HTERT RPE-1 (cell line): Measurements from ENCODE around the gene GASK1A.
"Not testable (repeated sequence)": the region's sequence is repeated elsewhere in the genome, so short reads cannot be mapped to it uniquely, and the experiment has no call there.

Experiments used
- in situ Hi-C: fragments of 300-500 bp; cut with MboI; formaldehyde crosslinking; loops from 4 replicates; pipeline ENCODE4 v1.14.3; 2020; ENCODE audit warnings: low sequenced_read_pairs

Gene GASK1A

GRCh38 chr3:43030162-43030935 lies 51.2 kb downstream of the GASK1A start:
- in situ Hi-C loops, result no loop called here

- in situ Hi-C loops, result no loop called here
Measured at GRCh38 chr3:43031485-43031884, 52.4 kb downstream of the GASK1A start.

GRCh38 chr3:43031889-43032545 lies 52.9 kb downstream of the GASK1A start:
- in situ Hi-C loops, result no loop called here

GRCh38 chr3:43032646-43033628 lies 53.8 kb downstream of the GASK1A start:
- in situ Hi-C loops, result no loop called here

GRCh38 chr3:43034200-43034599 lies 55.1 kb downstream of the GASK1A start:
- in situ Hi-C loops, result no loop called here

- in situ Hi-C loops, result no loop called here
Measured at GRCh38 chr3:43034911-43035310, 55.8 kb downstream of the GASK1A start.

- in situ Hi-C loops, result no loop called here
Measured at GRCh38 chr3:43035801-43036365, 56.8 kb downstream of the GASK1A start.

- in situ Hi-C loops, result no loop called here
Measured at GRCh38 chr3:43036621-43037423, 57.7 kb downstream of the GASK1A start.

- in situ Hi-C loops, result no loop called here
Measured at GRCh38 chr3:43038010-43038409, 58.9 kb downstream of the GASK1A start.

- in situ Hi-C loops, result no loop called here
Measured at GRCh38 chr3:43041517-43041916, 62.4 kb downstream of the GASK1A start.

GRCh38 chr3:43043071-43043766 lies 64.1 kb downstream of the GASK1A start:
- in situ Hi-C loops, result no loop called here

GRCh38 chr3:43043793-43044192 lies 64.7 kb downstream of the GASK1A start:
- in situ Hi-C loops, result no loop called here

GRCh38 chr3:43045079-43045478 lies 66.0 kb downstream of the GASK1A start:
- in situ Hi-C loops, result not testable (repeated sequence)

- in situ Hi-C loops, result no loop called here
Measured at GRCh38 chr3:43046583-43046982, 67.5 kb downstream of the GASK1A start.

- in situ Hi-C loops, result no loop called here
Measured at GRCh38 chr3:43048470-43048869, 69.4 kb downstream of the GASK1A start.

GRCh38 chr3:43053291-43053690 lies 74.2 kb downstream of the GASK1A start:
- in situ Hi-C loops, result no loop called here

GRCh38 chr3:43054754-43055153 lies 75.6 kb downstream of the GASK1A start:
- in situ Hi-C loops, result no loop called here

- in situ Hi-C loops, result no loop called here
Measured at GRCh38 chr3:43055393-43055792, 76.3 kb downstream of the GASK1A start.
